GM18873 (cell line): ENCODE measurements around the gene NLRP1.

Source experiments
- ATAC-seq: cut with Tn5 transposase; IDR thresholded peaks from one replicate; pipeline ENCODE4 v1.9.1; 2021; ENCODE audit warnings: mild to moderate bottlenecking, moderate library complexity, moderate number of reproducible peaks; ENCODE audit not compliant: unreplicated experiment, low FRiP score

Gene NLRP1

DNA sequence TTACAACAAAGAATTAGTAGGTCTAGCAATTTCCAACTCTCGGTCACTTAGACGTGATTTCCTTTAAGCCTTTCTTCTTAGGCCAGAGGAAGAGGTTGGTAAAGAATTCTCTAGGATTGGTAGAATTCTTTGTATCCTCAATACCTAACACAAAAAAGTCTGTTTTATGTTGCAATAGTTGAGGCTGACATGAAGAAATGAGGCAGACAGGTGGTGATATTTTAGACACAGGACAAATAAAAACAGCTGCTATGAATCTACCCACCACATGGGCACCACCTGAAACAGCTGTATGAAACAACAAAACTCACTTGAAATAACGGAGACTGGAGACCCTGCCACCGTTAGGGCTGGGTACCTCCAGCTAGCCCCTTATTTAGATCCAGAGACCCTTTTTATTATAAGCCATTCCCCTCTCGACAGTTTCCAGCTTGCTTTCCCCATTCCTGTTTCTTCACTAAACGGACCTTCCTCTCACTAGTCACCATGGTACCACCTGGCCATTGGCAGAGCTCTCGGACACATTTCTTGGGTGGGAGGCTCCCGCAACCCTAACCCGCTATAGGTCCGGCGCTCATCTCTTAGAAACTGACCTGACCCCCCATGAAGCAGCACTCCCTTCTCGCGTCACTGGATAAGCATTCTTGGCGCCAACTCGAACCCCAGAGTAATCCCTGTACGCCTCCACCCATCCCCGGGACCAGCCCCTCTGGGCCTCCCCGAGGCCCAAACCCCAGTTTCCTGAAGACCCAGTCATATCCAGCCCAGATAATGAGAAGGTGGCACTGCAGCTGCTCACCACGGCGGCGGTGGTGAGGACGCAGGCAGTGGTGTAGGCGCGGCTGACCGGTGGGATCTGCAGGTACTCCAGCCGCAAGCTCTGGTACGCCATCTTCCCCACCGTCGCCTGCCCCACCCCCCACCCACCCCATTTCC lies 98.8 kb downstream of the NLRP1 start, which contains the start of gene DERL2:
Gene DERL2 (minus strand): TSS at position 909 of the 936 bp plus-strand sequence. CDS start 17 bp downstream, at position 892.
- ATAC-seq = peak; percentile 24

DNA sequence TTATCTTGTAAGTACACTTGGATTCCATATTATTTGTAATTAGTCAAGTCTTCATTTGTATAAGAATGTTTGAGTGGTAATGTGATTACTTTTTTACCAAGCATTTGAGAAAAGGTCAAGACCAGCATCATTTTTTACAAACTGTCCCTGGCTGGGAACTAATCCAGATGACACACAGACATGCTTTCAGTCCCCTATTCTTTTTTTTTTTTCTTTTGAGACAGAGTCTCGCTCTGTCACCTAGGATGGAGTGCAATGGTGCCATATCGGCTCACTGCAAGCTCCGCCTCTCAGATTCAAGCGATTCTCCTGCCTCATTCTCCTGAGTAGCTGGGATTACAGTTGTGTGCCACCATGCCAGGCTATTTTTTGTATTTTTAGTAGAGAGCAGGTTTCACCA lies 102.9 kb downstream of the NLRP1 start:
- ATAC-seq = no peak

DNA sequence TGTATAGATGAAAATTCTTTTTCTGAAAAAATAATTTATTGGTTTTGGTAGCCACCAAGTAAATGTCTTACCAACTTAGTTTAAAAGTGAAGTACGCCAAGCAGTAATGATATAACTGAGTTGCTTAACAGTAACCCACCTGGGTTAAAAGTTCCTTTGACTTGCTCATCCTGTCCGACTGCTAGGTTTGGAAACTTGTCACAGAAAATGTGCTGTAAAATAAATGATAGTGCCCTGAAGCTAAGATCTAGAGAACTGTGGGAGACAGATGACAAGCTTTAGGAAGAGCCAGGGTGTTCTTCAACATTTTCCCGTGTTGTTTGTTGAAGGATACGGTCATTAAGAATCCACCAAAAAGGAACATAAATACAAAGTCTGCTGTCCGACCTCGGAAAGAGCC lies 103.3 kb downstream of the NLRP1 start:
- ATAC-seq = no peak

DNA sequence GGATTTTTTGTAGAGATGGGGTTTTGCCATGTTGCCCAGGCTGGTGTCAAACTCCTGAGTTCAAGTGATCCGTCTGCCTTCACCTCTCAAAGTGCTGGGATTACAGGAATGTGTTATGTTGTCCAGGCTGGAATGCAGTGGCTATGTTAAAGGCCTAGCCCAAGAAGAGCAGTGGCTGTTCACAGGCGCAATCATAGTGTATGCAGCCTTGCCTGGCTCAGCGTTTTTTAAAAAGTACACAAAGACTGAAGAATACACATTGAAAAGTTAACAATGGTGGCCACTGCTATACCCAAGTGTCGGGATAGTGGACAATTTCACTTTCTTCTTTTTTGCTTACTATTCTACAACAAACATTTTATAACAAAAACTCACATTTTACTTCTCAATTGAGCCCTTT lies 105.3 kb downstream of the NLRP1 start:
- ATAC-seq = no peak

DNA sequence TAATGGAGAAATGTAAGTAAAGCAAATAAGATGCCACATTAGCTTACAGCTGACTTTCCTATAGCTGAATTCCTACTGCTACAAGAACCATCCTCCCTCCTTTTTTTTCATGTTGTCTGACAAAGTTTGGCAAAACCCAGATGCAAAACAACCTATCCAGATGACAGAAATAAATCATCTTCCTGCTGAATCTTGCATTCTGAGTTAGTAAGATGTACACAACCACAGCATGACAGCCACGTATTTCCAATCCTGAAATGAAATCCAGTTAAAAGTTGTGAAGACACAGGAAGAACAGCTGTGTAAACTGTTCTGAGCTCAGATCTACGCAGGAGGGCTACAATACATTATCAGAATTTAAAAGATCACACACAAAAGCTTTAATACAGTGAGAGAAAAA lies 110.4 kb downstream of the NLRP1 start:
- no peak for ATAC-seq

DNA sequence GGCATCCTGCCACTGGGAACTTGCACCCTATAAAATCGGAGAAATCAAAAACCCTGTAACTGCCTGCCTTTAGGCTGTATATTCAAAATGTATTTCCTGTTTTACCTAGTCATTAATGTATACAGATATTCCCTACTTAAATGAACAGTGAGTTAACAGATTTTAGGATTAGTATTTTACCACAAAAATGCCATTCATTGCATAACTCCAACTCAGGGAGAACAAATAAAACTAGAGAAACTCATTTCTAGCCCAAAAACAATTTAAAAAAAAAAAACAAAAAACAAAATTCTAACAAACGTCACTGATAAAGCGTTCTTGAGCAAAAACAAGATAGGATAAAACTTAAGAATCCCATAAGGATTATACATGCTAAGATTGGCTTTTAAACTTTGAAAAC lies 111.8 kb downstream of the NLRP1 start:
- no peak for ATAC-seq

DNA sequence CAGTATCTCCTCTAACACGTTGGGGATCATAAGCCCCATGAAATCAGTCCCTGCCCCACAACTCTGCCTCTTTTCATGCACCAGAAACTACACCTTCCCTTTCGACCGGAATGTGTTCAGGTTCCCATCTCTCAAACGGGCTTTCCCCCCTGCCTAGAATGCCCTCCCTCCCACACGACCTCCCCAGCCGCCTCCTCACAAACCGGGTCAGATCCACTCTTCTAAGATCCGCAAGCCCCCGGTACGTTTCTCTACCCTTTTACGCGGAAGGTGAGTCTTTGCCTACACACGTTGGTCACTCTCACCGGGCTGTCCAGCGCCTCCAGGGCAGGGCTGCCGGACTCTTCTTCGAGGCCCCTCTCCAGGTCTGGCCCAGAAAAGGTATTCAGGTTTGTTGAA lies 116.2 kb downstream of the NLRP1 start:
- no peak for ATAC-seq

DNA sequence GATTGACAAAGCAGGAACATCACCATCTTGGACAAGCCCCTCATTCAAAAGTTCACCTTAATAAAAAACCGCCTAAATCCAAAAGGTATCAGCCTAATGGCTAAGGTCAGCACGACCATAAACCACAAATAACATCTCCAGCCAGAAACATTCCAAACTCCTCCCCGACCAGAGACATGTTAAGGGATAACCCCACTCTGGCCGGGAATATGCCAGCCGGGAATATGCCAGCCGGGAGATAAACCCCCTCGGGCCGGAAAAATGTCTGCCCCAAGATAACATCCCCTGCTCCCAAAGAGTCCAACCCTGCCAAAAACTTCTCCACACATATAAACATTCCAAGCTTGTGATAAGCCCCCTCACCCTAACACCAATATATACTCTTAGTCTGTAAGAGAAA lies 116.9 kb downstream of the NLRP1 start:
- no peak for ATAC-seq

DNA sequence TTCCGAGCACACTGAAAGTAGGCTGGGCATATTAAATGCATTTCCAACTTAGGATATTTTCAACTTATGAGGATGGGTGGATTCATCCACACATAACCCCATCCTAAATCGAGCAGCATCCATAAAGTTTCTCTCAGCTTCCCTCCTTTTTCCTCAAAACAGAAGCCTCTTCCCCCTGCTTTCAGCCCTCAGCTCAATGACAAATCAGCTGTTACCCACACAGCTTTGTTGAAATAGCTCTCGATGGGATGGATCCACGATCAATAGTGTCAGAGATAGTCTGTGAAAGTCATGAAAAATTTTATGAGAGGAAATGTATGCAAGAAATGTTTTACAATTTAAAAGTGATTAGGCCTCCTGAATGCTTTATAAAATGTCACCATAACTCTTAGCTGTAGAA lies 118.0 kb downstream of the NLRP1 start:
- ATAC-seq = no peak

DNA sequence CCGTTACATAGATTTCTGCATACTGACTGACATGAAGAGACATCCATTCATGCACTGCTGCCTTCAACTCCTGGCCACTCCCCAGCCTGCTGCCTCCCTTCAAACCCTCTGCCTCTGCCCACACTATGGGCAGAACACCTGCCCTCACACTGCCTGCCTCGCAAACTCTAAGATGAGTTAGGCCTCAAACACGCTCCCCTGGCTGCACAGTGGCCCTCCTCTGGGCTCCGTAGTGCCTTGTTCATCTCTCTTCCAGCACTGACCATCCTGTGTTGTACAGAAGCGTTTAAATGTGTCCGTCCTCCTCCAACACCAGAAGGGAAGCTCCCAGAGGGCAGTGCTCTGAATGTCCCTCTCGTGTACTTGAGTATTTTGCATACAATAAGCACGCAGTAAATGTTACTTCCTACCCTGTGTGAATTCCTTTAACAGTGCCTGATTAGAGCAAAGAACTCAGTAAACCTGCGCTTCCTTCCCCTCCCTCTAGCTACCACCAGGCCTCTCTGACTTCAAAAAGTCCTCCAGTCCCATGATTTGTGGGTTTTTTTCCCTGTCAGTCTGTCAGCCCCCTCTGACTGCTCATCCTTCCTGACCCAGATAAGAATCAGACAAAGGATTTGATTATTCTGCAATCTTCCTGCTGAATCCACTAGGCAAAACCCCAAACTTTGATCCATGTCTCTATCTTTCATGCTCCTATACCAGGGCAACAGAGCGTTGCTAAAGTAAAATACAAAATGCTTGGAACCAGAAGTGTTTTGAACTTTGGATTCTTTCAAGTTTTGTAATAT lies 119.4 kb downstream of the NLRP1 start:
- no peak for ATAC-seq
